Measurements from ENCODE around the gene ZNF804A.

GRCh38 chr2:184598002-184598315, 370 bp upstream of the ZNF804A start:
- TF ChIP-seq CTCF (IDR thresholded peaks at IDR 0.05) (no peak), POLR2A (IDR thresholded peaks at IDR 0.05) (no peak), EP300 (IDR thresholded peaks at IDR 0.05) (no peak)
